Raji (cell line): ENCODE results near the gene NDUFB3.

Experiments used
- POLR2A ChIP-seq: IDR thresholded peaks from 2 replicates; pipeline ENCODE4 v1.6.1; 2011; ENCODE audit warnings: low read depth, low read length, control low read depth; ENCODE audit not compliant: insufficient read depth

Gene NDUFB3

GRCh38 chr2:201093573-201093972, 21.8 kb downstream of the NDUFB3 start:
- TF ChIP-seq POLR2A: no peak

DNA sequence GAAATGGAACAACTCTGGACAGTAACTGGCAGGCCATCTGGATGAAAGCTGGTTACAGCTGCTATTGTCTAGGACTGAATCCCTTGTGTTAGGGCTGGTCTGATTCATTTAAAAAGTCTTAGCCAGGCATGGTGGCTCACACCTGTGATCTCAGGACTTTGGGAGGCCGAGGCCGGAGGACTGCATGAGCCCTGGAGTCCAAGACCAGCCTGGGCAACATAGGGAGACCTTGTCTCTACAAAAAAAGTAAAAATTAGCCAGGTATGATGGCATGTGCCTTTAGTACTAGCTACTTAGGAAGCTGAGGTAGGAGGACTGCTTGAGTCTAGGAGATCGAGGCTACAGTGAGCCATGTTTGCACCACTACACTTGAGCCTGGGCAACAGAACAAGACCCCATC, 28.7 kb downstream of the NDUFB3 start:
- TF ChIP-seq POLR2A: no peak

GRCh38 chr2:201105759-201106158, 34.0 kb downstream of the NDUFB3 start:
- no peak for TF ChIP-seq POLR2A

GRCh38 chr2:201107624-201108023, 35.8 kb downstream of the NDUFB3 start:
- no peak for TF ChIP-seq POLR2A

DNA sequence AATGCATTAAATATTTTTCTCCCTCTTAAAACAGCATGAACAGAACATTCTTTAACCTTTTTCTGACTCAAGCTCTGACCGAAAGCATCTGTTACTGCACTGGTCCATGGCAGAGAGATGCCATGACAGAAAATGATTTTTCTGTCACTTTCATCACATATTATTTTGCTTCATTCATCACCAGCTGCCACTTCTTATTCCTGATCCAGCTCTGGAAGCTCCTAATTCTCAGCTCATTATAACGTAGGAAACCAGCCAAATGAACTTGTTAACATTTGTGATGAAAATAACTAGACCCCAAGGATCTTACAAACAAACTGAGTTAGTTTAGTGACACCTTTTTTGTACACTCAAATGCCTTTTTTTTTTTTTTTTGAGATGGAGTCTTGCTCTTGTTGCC, 36.5 kb downstream of the NDUFB3 start:
- TF ChIP-seq POLR2A: no peak

DNA sequence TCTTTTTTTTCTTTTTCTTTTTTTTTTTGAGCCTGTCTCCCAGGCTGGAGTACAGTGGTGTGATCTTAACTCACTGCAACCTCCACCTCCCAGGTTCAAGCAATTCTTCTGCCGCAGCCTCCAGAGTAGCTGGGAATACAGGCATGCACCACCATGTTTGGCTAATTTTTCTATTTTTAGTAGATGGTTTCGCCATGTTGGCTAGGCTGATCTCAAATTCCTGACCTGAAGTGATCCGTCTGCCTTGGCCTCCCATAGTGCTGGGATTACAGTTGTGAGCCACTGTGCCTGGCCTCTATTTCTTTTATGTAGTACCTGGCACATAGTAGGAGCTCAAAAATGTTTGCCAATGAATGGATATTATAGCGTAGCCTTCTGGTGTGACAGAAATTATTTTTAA, 37.4 kb downstream of the NDUFB3 start:
- TF ChIP-seq POLR2A: no peak

GRCh38 chr2:201110615-201111014, 38.8 kb downstream of the NDUFB3 start:
- no peak for TF ChIP-seq POLR2A

DNA sequence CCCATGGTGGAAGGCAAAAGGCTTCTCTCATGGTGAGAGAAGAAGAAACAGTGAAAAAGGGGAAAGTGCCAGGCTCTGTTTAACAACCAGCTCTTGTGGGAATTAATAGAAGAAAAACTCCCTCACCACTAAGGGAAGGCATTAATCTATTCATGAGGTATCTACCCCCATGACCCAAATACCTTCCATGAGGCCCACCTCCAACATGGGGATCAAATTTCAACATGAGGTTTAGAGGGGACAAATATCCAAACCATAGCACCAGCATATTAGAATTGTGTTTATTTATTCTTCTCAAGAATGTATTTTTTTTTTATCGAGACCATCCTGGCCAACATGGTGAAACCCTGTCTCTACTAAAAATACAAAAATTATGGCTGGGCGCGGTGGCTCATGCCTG, 39.3 kb downstream of the NDUFB3 start:
- no peak for TF ChIP-seq POLR2A

- no peak for TF ChIP-seq POLR2A
Measured at GRCh38 chr2:201114350-201114749, 42.5 kb downstream of the NDUFB3 start.

- TF ChIP-seq POLR2A: no peak
Measured at GRCh38 chr2:201114846-201115245, 43.0 kb downstream of the NDUFB3 start.

GRCh38 chr2:201116115-201116958, 44.5 kb downstream of the NDUFB3 start, which contains the start of gene CFLAR:
CFLAR (plus strand) TSS chr2:201116164; CDS start chr2:201129866, 13,702 bp downstream.
- TF ChIP-seq POLR2A: peak; percentile 47

DNA sequence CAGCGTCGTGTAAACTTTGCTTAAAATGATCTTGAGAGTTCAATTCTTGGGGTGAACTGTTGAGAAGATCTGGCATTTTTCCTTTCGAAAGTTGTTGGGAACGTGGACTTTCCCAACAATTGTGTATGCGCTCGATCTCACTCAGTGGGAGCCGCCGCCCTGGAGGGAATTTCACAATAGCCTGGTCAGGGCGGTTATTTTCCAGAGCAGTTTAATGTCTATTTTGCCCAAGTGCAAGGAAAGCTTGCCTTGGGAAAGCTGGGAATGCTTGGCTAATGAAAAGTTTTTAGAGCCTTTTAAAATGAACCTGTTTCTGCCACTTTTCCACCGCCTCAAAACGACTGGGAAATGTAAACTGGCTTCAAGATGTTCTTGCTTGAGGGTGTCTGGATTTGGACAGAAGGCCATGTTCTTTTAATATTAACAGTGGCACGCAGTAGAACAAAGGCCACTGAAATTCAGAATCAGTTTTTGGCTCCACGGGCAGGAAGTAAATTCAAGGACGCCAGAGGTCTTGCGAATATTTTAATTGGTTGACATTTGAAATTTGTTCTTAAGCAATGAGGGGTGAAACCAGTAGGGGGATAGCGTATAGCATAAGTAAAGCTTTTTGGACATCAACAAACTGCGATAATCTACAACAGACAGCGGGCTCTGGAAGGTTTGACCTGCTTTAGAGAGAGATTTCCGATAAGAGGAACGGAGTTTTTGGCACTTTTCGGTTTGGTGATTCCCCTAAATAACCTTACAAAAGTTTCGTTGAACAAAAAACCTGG, 45.3 kb downstream of the NDUFB3 start:
- TF ChIP-seq POLR2A: peak; percentile 28; the same call in 1 of the 2 replicates

GRCh38 chr2:201118121-201118960, 46.5 kb downstream of the NDUFB3 start:
- TF ChIP-seq POLR2A: peak; percentile 66

- no peak; the same call in 1 of the 2 replicates for TF ChIP-seq POLR2A
Measured at GRCh38 chr2:201118961-201119854, 47.4 kb downstream of the NDUFB3 start.
